Measurements from ENCODE around the gene KCNH6.

GRCh38 chr17:63530557-63531021, 7.4 kb downstream of the KCNH6 start:
- TF ChIP-seq POLR2AphosphoS5 (IDR thresholded peaks at IDR 0.05) (no peak), POLR2A (IDR thresholded peaks at IDR 0.05) (no peak)

Data from gastroesophageal sphincter (tissue), 2 donors.